Astrocyte of the cerebellum (primary cell): ENCODE results near the gene ARL6IP6.

Source experiments
- DNase-seq: peaks from one replicate; pipeline ENCODE4 v3.0.0-alpha.2; 2011; ENCODE audit warnings: low read depth
- H3K4me3 ChIP-seq: 2 replicates; pipeline ENCODE4 v1.5.1; 2011; ENCODE audit warnings: mild to moderate bottlenecking, low read depth, low read length, moderate library complexity
- in situ Hi-C: cut with HindIII; loops from 2 replicates; pipeline ENCODE4 v1.10.0; 2017; ENCODE audit warnings: low sequenced_read_pairs
- TF ChIP-seq, protein P1 (sequence below): IDR thresholded peaks from 2 replicates; pipeline ENCODE4 v1.5.1; 2012; ENCODE audit warnings: low read length, low read depth, moderate library complexity, mild to moderate bottlenecking; ENCODE audit errors: missing control alignments

ARL6IP6 gene

DNA sequence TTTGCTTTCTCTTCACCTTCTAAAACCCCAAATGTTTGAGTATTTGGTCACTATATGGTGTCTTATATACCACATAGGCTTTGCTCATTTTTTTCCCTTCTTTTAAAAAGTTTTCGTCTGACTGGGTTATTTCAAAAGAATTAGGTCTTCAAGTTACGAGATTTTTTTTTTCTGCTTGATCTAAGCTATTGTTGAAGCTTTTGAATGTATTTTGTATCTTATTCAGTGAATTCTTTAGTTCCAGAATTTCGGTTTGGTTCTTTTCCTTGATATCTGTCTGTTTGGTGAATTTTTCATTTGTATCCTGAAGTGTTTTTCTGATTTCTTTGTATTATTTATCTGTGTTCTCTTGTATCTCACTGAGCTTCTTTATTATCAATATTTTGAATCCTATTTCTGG is 93.5 kb downstream of the ARL6IP6 start:
- H3K4me3 ChIP-seq, result no peak overlapping the region
- in situ Hi-C loops, result no loop called here
- no peak for DNase-seq
- TF ChIP-seq, protein P1, sequence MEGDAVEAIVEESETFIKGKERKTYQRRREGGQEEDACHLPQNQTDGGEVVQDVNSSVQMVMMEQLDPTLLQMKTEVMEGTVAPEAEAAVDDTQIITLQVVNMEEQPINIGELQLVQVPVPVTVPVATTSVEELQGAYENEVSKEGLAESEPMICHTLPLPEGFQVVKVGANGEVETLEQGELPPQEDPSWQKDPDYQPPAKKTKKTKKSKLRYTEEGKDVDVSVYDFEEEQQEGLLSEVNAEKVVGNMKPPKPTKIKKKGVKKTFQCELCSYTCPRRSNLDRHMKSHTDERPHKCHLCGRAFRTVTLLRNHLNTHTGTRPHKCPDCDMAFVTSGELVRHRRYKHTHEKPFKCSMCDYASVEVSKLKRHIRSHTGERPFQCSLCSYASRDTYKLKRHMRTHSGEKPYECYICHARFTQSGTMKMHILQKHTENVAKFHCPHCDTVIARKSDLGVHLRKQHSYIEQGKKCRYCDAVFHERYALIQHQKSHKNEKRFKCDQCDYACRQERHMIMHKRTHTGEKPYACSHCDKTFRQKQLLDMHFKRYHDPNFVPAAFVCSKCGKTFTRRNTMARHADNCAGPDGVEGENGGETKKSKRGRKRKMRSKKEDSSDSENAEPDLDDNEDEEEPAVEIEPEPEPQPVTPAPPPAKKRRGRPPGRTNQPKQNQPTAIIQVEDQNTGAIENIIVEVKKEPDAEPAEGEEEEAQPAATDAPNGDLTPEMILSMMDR, result no peak
